Measurements from ENCODE around the gene ZSCAN30.
A peak's percentile ranks its signal among the peaks of the same experiment; 100 is the strongest.

GRCh38 chr18:35290094-35290735, at the start of gene ZSCAN30:
- TF ChIP-seq POLR2A (IDR thresholded peaks at IDR 0.05; ENCODE audit: extremely low read depth, insufficient read length), result peak; percentile 48
- TF ChIP-seq CTCF (IDR thresholded peaks at IDR 0.05; ENCODE audit: low read depth, low read length), result no peak
- TF ChIP-seq MAX (IDR thresholded peaks at IDR 0.05; ENCODE audit: low read depth, low read length), result peak; percentile 52
- peak; percentile 47 for TF ChIP-seq MYC (IDR thresholded peaks at IDR 0.05; ENCODE audit: low read depth, low read length)
